HepG2 (cell line): ENCODE results near the gene BEGAIN.

ENCODE experiments used
- ARNT ChIP-seq: fragments of 450-650 bp; IDR thresholded peaks from 2 replicates; pipeline ENCODE4 v1.6.1; 2017
- CBX5 ChIP-seq: sonication (generic); formaldehyde crosslinking; IDR thresholded peaks from 2 replicates; pipeline ENCODE4 v1.4.0; 2020; ENCODE audit warnings: missing genetic modification reagents, borderline replicate concordance
- CTCF ChIP-seq: sonication (generic); formaldehyde crosslinking; IDR thresholded peaks from 2 replicates; pipeline ENCODE4 v1.5.0; 2020; ENCODE audit warnings: mild to moderate bottlenecking, missing genetic modification reagents, moderate library complexity
- ETV6 ChIP-seq: sonication (generic); formaldehyde crosslinking; conservative IDR thresholded peaks from 2 replicates; pipeline ENCODE4 v1.4.0; 2020; ENCODE audit warnings: missing genetic modification reagents
- FOSL2 ChIP-seq: sonication (generic); formaldehyde crosslinking; IDR thresholded peaks from 2 replicates; pipeline ENCODE4 v1.4.0; 2020; ENCODE audit warnings: missing genetic modification reagents
- GABPA ChIP-seq, 2 experiments: IDR thresholded peaks; 2 replicates each; pipeline ENCODE4 v1.6.1; 2011 to 2016; ENCODE audit warnings: low read depth in 2 of 2, low read length in 1 of 2, missing biosample characterization in 1 of 2, missing genetic modification characterization in 1 of 2
- NCOA5 ChIP-seq: sonication (generic); formaldehyde crosslinking; IDR thresholded peaks from 2 replicates; pipeline ENCODE4 v1.4.0; 2020; ENCODE audit warnings: missing genetic modification reagents
- ZNF678 ChIP-seq: sonication (generic); formaldehyde crosslinking; IDR thresholded peaks from 2 replicates; pipeline ENCODE4 v1.4.0; 2020; ENCODE audit warnings: mild to moderate bottlenecking, missing genetic modification reagents
- TF ChIP-seq, protein P1 (sequence below): sonication (generic); formaldehyde crosslinking; IDR thresholded peaks from 2 replicates; pipeline ENCODE4 v1.4.0; 2020; ENCODE audit warnings: missing genetic modification reagents, mild to moderate bottlenecking, borderline replicate concordance
- TF ChIP-seq, protein P2 (sequence below): sonication (generic); formaldehyde crosslinking; IDR thresholded peaks from 2 replicates; pipeline ENCODE4 v1.5.1; 2020; ENCODE audit warnings: missing genetic modification reagents, mild to moderate bottlenecking, borderline replicate concordance

GRCh38 chr14:100549834-100550625, 37.2 kb downstream of the BEGAIN start:
- TF ChIP-seq NCOA5 (CRISPR knock-in tag) (no peak), FOSL2 (CRISPR knock-in tag) (no peak), ARNT (no peak), ETV6 (CRISPR knock-in tag) (no peak), CBX5 (CRISPR knock-in tag) (no peak), CTCF (CRISPR knock-in tag) (no peak), ZNF678 (CRISPR knock-in tag) (no peak), GABPA (IDR thresholded peaks at IDR 0.05; ENCODE audit: low read depth, low read length) (no peak), GABPA (CRISPR knock-in tag; IDR thresholded peaks at IDR 0.05; ENCODE audit: low read depth) (no peak)
- TF ChIP-seq, protein P1, sequence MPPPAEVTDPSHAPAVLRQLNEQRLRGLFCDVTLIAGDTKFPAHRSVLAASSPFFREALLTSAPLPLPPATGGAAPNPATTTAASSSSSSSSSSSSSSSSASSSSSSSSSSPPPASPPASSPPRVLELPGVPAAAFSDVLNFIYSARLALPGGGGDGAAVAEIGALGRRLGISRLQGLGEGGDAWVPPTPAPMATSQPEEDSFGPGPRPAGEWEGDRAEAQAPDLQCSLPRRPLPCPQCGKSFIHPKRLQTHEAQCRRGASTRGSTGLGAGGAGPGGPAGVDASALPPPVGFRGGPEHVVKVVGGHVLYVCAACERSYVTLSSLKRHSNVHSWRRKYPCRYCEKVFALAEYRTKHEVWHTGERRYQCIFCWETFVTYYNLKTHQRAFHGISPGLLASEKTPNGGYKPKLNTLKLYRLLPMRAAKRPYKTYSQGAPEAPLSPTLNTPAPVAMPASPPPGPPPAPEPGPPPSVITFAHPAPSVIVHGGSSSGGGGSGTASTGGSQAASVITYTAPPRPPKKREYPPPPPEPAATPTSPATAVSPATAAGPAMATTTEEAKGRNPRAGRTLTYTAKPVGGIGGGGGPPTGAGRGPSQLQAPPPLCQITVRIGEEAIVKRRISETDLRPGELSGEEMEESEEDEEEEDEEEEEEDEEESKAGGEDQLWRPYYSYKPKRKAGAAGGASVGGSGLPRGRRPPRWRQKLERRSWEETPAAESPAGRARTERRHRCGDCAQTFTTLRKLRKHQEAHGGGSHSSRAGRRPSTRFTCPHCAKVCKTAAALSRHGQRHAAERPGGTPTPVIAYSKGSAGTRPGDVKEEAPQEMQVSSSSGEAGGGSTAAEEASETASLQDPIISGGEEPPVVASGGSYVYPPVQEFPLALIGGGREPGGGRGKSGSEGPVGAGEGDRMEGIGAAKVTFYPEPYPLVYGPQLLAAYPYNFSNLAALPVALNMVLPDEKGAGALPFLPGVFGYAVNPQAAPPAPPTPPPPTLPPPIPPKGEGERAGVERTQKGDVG (CRISPR knock-in tag): no peak
- TF ChIP-seq, protein P2, sequence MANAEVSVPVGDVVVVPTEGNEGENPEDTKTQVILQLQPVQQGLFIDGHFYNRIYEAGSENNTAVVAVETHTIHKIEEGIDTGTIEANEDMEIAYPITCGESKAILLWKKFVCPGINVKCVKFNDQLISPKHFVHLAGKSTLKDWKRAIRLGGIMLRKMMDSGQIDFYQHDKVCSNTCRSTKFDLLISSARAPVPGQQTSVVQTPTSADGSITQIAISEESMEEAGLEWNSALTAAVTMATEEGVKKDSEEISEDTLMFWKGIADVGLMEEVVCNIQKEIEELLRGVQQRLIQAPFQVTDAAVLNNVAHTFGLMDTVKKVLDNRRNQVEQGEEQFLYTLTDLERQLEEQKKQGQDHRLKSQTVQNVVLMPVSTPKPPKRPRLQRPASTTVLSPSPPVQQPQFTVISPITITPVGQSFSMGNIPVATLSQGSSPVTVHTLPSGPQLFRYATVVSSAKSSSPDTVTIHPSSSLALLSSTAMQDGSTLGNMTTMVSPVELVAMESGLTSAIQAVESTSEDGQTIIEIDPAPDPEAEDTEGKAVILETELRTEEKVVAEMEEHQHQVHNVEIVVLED: no peak
